Activated naive CD8-positive, alpha-beta T cell treated with anti-CD3 and anti-CD28 coated beads, Interleukin-2, amount 50 U/mL, for 24 hours (primary cell): Measurements from ENCODE around the gene DNASE1L2.

Source experiments
- ATAC-seq: fragments of 150-1000 bp; cut with Tn5 transposase; one replicate; pipeline ENCODE4 v1.10.0; 2021
- DNase-seq: peaks from one replicate; pipeline ENCODE4 v3.0.0; 2021
- H3K27ac Mint-ChIP-seq: one replicate; pipeline ENCODE4 v1.8.0; 2021; ENCODE audit warnings: mild to moderate bottlenecking, mixed read lengths
- H3K27me3 Mint-ChIP-seq: one replicate; pipeline ENCODE4 v1.8.0; 2021; ENCODE audit warnings: mixed read lengths
- H3K36me3 Mint-ChIP-seq: one replicate; pipeline ENCODE4 v1.8.0; 2021; ENCODE audit warnings: low read depth, mixed read lengths
- H3K4me1 Mint-ChIP-seq: one replicate; pipeline ENCODE4 v1.8.0; 2021; ENCODE audit warnings: mixed read lengths
- H3K4me3 Mint-ChIP-seq: one replicate; pipeline ENCODE4 v1.8.0; 2021; ENCODE audit warnings: mild to moderate bottlenecking, moderate library complexity, mixed read lengths
- H3K9me3 Mint-ChIP-seq: one replicate; pipeline ENCODE4 v1.8.0; 2021; ENCODE audit warnings: mixed read lengths

Gene DNASE1L2

DNA sequence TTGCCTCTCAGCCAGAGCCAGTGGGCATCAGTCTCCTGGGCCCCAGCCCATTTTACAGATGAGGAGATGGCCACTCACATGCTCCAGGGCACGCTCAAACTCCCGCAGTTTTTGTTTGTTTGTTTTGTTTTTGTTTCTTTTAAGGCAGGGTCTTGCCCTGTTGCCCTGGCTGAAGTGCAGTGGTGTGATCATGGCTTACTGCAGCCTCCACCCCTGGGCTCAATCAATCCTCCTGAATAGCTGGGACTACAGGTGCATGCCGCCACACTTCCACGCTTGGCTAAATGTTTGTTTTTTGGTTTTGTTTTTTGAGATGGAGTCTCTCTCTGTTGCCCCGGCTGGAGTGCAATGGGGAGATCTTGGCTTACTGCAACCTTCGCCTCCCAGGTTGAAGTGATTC, 9.3 kb upstream of the DNASE1L2 start:
- Mint-ChIP-seq H3K4me1 (peaks cover 18% of the 10 kb centered on the region), H3K9me3 (no peaks in the 10 kb centered on the region), H3K4me3 (no peak overlapping the region), H3K36me3 (peaks cover 15% of the 10 kb centered on the region), H3K27me3 (no peaks in the 10 kb centered on the region), H3K27ac (no peak overlapping the region)
- no peak for DNase-seq
- ATAC-seq: no peak

DNA sequence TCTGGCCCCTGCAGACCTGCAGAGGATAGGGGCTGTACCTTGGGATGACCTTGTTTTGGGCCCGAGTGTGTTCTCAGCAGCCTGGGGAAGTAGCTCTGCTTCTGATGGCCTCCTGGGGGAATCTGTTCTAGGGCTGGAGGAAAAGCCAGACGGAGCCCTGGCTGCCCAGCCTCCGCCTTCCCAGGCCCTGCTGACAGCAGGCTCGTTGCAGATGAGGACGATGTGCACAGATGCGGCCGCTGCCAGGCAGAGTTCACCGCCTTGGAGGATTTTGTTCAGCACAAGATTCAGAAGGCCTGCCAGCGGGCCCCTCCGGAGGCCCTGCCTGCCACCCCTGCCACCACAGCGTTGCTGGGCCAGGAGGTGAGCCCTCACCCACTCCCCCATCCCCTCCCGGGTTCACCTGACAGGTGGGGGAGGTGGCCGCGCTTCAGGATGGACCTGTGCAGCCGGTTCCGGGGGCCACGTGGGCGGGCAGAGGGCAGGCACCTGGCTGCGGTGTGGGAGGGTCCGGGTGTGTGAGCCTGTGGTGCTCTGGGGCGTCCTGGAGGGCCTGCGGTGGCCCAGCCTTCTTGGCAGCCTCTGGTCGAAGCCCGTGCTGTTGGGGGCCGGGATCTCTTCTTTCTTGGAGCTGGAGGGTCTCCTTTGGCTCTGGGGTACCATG, 8.0 kb upstream of the DNASE1L2 start:
- ATAC-seq: no peak
- Mint-ChIP-seq H3K27me3 (no peaks in the 10 kb centered on the region), H3K27ac (no peak overlapping the region), H3K9me3 (no peaks in the 10 kb centered on the region), H3K4me1 (peaks cover 18% of the 10 kb centered on the region), H3K36me3 (peaks cover 15% of the 10 kb centered on the region), H3K4me3 (no peak overlapping the region)
- no peak for DNase-seq

- ATAC-seq (no peak), DNase-seq (no peak)
- H3K4me3 Mint-ChIP-seq: no peak overlapping the region
- H3K9me3 Mint-ChIP-seq: no peaks in the 10 kb centered on the region
- no peak overlapping the region for H3K27ac Mint-ChIP-seq
- H3K4me1 Mint-ChIP-seq: peaks cover 18% of the 10 kb centered on the region
- no peaks in the 10 kb centered on the region for H3K27me3 Mint-ChIP-seq
- H3K36me3 Mint-ChIP-seq: peaks cover 19% of the 10 kb centered on the region
Observed at GRCh38 chr16:2229091-2229490, 7.2 kb upstream of the DNASE1L2 start.

DNA sequence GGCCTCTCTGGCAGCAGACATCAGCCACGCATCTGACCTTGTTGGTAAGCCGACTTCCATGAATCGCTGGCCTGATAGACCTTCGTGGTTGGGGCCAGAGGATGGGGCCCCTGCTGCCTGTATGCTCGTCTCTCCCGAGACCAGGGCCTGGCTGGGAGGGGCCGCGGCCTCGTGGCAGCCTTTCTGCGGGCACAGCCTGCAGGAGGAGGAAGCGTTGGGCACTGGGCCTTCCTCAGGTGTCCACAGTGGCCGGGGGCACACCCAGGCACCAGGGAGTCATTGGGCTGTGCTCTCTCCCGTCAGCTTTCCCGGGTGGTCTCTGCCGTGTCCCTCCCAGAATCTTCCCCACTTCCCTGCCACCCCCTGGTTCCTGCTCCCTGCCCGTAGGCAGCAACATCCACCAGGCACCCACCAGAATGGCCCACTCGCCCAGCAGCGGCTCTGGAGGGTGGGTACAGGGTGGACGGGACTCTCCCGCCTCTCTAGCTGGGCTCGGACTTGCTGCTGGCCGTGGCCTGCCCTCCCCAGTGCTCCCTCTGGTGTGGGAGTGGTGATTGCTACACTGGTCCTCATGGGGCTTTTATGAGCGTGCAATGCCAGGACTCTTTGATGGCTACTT, 6.5 kb upstream of the DNASE1L2 start:
- H3K36me3 Mint-ChIP-seq: peaks cover 20% of the 10 kb centered on the region
- DNase-seq (no peak), ATAC-seq (no peak)
- H3K4me1 Mint-ChIP-seq: peaks cover 11% of the 10 kb centered on the region
- H3K27ac Mint-ChIP-seq: no peak overlapping the region
- no peaks in the 10 kb centered on the region for H3K27me3 Mint-ChIP-seq
- no peaks in the 10 kb centered on the region for H3K9me3 Mint-ChIP-seq
- H3K4me3 Mint-ChIP-seq: no peak overlapping the region

- H3K4me1 Mint-ChIP-seq: peaks cover 7% of the 10 kb centered on the region
- DNase-seq (no peak), ATAC-seq (no peak)
- H3K27me3 Mint-ChIP-seq: no peaks in the 10 kb centered on the region
- peaks cover 24% of the 10 kb centered on the region for H3K36me3 Mint-ChIP-seq
- H3K27ac Mint-ChIP-seq: no peak overlapping the region
- no peak overlapping the region for H3K4me3 Mint-ChIP-seq
- no peaks in the 10 kb centered on the region for H3K9me3 Mint-ChIP-seq
Observed at GRCh38 chr16:2230376-2230775, 5.9 kb upstream of the DNASE1L2 start.

GRCh38 chr16:2231016-2231931, 5.0 kb upstream of the DNASE1L2 start:
- H3K27me3 Mint-ChIP-seq: no peaks in the 10 kb centered on the region
- DNase-seq: no peak
- peaks cover 21% of the 10 kb centered on the region for H3K36me3 Mint-ChIP-seq
- H3K4me1 Mint-ChIP-seq: peaks cover 3% of the 10 kb centered on the region
- H3K4me3 Mint-ChIP-seq: no peak overlapping the region
- H3K27ac Mint-ChIP-seq: no peak overlapping the region
- H3K9me3 Mint-ChIP-seq: no peaks in the 10 kb centered on the region
- no peak for ATAC-seq

DNA sequence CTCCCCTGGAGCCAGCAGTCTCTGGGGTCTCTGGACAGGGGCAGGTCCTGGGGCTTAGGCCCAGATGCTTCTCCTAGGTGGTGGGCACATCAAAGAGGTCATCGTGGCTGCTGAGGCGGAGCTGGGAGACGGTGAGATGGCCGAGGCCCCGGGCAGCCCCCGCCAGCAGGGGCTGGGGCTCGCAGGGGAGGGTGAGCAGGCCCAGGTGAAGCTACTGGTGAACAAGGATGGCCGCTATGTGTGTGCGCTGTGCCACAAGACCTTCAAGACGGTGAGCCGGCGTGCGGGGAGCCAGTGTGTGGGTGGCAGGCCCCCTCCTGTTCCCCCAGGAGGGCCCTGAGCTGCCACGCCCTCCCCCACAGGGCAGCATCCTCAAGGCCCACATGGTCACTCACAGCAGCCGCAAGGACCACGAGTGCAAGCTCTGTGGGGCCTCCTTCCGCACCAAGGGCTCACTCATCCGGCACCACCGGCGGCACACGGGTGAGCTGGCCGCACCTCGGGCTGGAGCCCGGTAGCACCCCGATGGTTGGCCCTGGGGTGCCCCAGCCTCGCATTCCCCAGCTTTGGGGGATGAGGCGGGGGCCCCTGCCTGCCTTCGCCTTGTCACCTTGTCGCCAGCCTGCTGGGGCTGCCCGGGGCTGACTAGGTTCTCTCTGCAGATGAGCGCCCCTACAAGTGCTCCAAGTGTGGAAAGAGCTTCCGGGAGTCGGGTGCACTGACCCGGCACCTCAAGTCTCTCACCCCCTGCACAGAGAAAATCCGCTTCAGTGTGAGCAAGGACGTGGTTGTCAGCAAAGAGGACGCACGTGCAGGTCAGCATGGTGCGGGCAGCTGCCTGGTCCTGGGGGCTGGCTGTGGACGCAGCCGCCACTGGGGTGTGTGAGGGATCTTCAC, 3.9 kb upstream of the DNASE1L2 start:
- DNase-seq (no peak), ATAC-seq (no peak)
- Mint-ChIP-seq H3K27me3 (no peaks in the 10 kb centered on the region), H3K27ac (no peak overlapping the region), H3K4me1 (no peaks in the 10 kb centered on the region), H3K36me3 (peaks cover 19% of the 10 kb centered on the region), H3K9me3 (no peaks in the 10 kb centered on the region), H3K4me3 (no peak overlapping the region)

DNA sequence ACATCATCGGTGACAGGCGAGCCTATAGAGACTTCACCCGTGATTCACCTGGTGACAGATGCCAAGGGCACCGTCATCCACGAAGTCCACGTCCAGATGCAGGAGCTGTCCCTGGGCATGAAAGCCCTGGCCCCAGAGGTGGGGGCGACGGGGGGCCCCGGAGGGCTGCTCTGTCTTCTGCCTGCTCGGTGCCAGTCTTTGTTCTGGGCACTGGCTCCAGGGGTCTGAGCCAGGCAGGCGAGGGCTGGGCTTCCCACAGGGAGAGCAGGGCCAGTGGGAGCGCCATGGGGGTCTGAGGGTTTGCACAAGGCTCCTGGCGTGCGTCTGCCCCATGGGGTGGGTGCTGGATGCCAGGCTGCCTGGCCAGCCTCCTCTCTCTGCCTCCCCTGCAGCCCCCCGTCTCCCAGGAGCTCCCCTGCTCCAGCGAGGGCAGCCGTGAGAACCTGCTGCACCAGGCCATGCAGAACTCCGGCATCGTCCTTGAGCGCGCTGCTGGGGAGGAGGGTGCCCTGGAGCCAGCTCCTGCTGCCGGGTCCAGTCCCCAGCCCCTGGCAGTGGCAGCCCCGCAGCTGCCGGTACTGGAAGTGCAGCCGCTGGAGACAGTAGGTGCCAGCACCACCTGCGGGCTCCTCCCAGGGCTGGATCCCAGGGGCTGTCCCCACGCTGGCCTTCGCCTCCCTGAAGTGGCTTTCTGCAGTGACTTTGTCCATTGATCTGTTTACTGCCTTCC, 3.0 kb upstream of the DNASE1L2 start:
- Mint-ChIP-seq H3K36me3 (peaks cover 19% of the 10 kb centered on the region), H3K9me3 (no peaks in the 10 kb centered on the region), H3K27ac (no peak overlapping the region)

GRCh38 chr16:2233872-2234812, 2.1 kb upstream of the DNASE1L2 start:
- Mint-ChIP-seq H3K27ac (no peak overlapping the region), H3K4me1 (no peaks in the 10 kb centered on the region), H3K36me3 (peaks cover 19% of the 10 kb centered on the region), H3K9me3 (no peaks in the 10 kb centered on the region), H3K4me3 (no peak overlapping the region), H3K27me3 (no peaks in the 10 kb centered on the region)
- ATAC-seq (no peak), DNase-seq (no peak)

More for the DNA sequence above, 3.0 kb upstream of the DNASE1L2 start:
- Mint-ChIP-seq H3K27me3 (no peaks in the 10 kb centered on the region), H3K4me3 (no peak overlapping the region), H3K4me1 (no peaks in the 10 kb centered on the region)
- ATAC-seq (no peak), DNase-seq (no peak)

DNA sequence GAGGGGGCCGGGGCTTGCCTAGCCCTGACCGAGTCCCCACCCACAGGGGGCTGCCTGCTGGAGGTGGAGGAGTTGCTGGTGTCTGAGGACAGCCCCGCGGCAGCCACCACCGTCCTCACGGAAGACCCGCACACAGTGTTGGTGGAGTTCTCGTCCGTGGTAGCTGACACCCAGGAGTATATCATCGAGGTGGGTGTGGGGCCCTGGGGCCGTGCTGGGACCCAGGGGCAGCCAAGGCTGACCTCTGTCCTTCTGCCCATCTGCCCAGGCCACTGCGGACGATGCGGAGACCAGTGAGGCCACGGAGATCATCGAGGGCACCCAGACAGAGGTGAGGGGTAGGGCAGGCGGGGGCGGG, 1.5 kb upstream of the DNASE1L2 start:
- no peak overlapping the region for H3K4me3 Mint-ChIP-seq
- H3K27ac Mint-ChIP-seq: no peak overlapping the region
- no peaks in the 10 kb centered on the region for H3K9me3 Mint-ChIP-seq
- H3K4me1 Mint-ChIP-seq: no peaks in the 10 kb centered on the region
- DNase-seq: no peak
- peaks cover 16% of the 10 kb centered on the region for H3K36me3 Mint-ChIP-seq
- H3K27me3 Mint-ChIP-seq: no peaks in the 10 kb centered on the region
- no peak for ATAC-seq

- no peak for ATAC-seq
- H3K4me1 Mint-ChIP-seq: no peaks in the 10 kb centered on the region
- H3K9me3 Mint-ChIP-seq: no peaks in the 10 kb centered on the region
- no peak for DNase-seq
- no peaks in the 10 kb centered on the region for H3K27me3 Mint-ChIP-seq
- H3K27ac Mint-ChIP-seq: no peak overlapping the region
- no peak overlapping the region for H3K4me3 Mint-ChIP-seq
- H3K36me3 Mint-ChIP-seq: peaks cover 12% of the 10 kb centered on the region
Observed at GRCh38 chr16:2235234-2235651, 1.0 kb upstream of the DNASE1L2 start.

GRCh38 chr16:2235695-2236336, 428 bp upstream of the DNASE1L2 start:
- Mint-ChIP-seq H3K27me3 (no peaks in the 10 kb centered on the region), H3K4me3 (no peak overlapping the region), H3K27ac (no peak overlapping the region), H3K4me1 (no peaks in the 10 kb centered on the region), H3K36me3 (peaks cover 11% of the 10 kb centered on the region), H3K9me3 (no peaks in the 10 kb centered on the region)
- ATAC-seq: no peak
- no peak for DNase-seq

DNA sequence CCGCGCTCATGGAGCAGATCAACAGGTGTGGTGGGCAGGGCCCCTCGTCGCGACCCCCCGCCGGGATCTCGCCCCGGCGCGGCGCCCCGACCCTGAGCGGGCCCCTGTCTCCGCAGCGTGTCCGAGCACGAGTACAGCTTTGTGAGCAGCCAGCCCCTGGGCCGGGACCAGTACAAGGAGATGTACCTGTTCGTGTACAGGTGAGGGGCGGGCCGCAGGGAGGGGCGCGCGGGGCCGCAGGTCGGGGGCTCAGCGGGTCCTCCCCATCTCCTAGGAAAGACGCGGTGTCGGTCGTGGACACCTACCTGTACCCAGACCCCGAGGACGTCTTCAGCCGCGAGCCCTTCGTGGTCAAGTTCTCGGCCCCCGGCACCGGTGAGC, 848 bp downstream of the DNASE1L2 start:
- peaks cover 11% of the 10 kb centered on the region for H3K36me3 Mint-ChIP-seq

More for the DNA sequence above, 848 bp downstream of the DNASE1L2 start:
- no peaks in the 10 kb centered on the region for H3K4me1 Mint-ChIP-seq
- H3K27me3 Mint-ChIP-seq: no peaks in the 10 kb centered on the region
- ATAC-seq: no peak
- no peak for DNase-seq
- H3K9me3 Mint-ChIP-seq: no peaks in the 10 kb centered on the region
- no peak overlapping the region for H3K4me3 Mint-ChIP-seq
- H3K27ac Mint-ChIP-seq: no peak overlapping the region
